IMR-90 (cell line): ENCODE measurements around the gene ZFYVE28. TPM values are rescaled to one million over a fixed set of nuclear protein-coding genes. Genes with fewer than 3 reads are reported as not detected.

ENCODE experiments used
- ATAC-seq: fragments of 200-7000 bp; cut with Tn5 transposase; 2 replicates; pipeline ENCODE4 v1.9.1; 2020; ENCODE audit warnings: low read depth, mild to moderate bottlenecking, moderate library complexity
- BruUV-seq: library from RNA; stranded (reverse); fragments of 400-500 nt; replicated peaks from 2 replicates; lab custom pipeline; 2021; lab: Mats Ljungman, UMichigan
- CTCF ChIA-PET: fragments of 300-600 bp; formaldehyde crosslinking; extraction: SDS; loops from one replicate; lab custom pipeline; 2021; ENCODE audit warnings: antibody characterized with exemption; lab: Yijun Ruan, JAX
- POLR2A ChIA-PET: fragments of 300-600 bp; sonication (Branson Sonifier 250); formaldehyde crosslinking; loops from one replicate; lab custom pipeline; 2022; ENCODE audit warnings: antibody characterized with exemption; ENCODE audit not compliant: unreplicated experiment; lab: Charles Lee
- DNase-seq: peaks from one replicate; pipeline ENCODE4 v3.0.0; 2013
- H2AFZ ChIP-seq: replicated peaks from 2 replicates; pipeline ENCODE3; 2013; ENCODE audit warnings: low read length, mild to moderate bottlenecking; ENCODE audit not compliant: poor library complexity
- H2AK5ac ChIP-seq: 2 replicates; pipeline ENCODE4 v1.6.1; 2013; ENCODE audit warnings: low read depth, low read length, inconsistent platforms
- H2AK9ac ChIP-seq: replicated peaks from 2 replicates; pipeline ENCODE3; 2013; ENCODE audit warnings: mild to moderate bottlenecking, low read depth, low read length, moderate library complexity; ENCODE audit not compliant: poor library complexity
- H2BK120ac ChIP-seq: 2 replicates; pipeline ENCODE4 v1.6.1; 2013; ENCODE audit warnings: low read depth, low read length, inconsistent platforms
- H2BK15ac ChIP-seq: 3 replicates; pipeline ENCODE4 v1.6.1; 2013; ENCODE audit warnings: low read depth, low read length, inconsistent platforms
- H2BK20ac ChIP-seq: 2 replicates; pipeline ENCODE4 v1.6.1; 2013; ENCODE audit warnings: low read depth, mild to moderate bottlenecking, inconsistent platforms, low read length, moderate library complexity
- H2BK5ac ChIP-seq: 2 replicates; pipeline ENCODE4 v1.6.1; 2013; ENCODE audit warnings: mild to moderate bottlenecking, low read depth, low read length, inconsistent platforms; ENCODE audit not compliant: poor library complexity, severe bottlenecking
- H3K14ac ChIP-seq: replicated peaks from 2 replicates; pipeline ENCODE4 v1.6.1; 2013; ENCODE audit warnings: low read depth, low read length, inconsistent platforms
- H3K18ac ChIP-seq: 2 replicates; pipeline ENCODE4 v1.6.1; 2013; ENCODE audit warnings: low read depth, low read length, control low read depth
- H3K23ac ChIP-seq: 2 replicates; pipeline ENCODE4 v1.6.1; 2013; ENCODE audit warnings: low read depth, low read length, inconsistent platforms
- H3K27ac ChIP-seq: 2 replicates; pipeline ENCODE4 v1.5.1; 2013; ENCODE audit warnings: mild to moderate bottlenecking, control low read depth, low read length; ENCODE audit not compliant: insufficient read depth
- H3K27me3 ChIP-seq: 2 replicates; pipeline ENCODE4 v1.6.1; 2013; ENCODE audit warnings: low read length; ENCODE audit not compliant: control insufficient read depth, insufficient read depth
- H3K36me3 ChIP-seq: 2 replicates; pipeline ENCODE4 v1.6.1; 2013; ENCODE audit warnings: low read length, mixed read lengths; ENCODE audit not compliant: control insufficient read depth, insufficient read depth
- H3K4ac ChIP-seq: 2 replicates; pipeline ENCODE4 v1.6.1; 2013; ENCODE audit warnings: low read depth, low read length, inconsistent platforms
- H3K4me1 ChIP-seq: 2 replicates; pipeline ENCODE4 v1.6.1; 2013; ENCODE audit warnings: low read length, mixed read lengths; ENCODE audit not compliant: control insufficient read depth, insufficient read depth
- H3K4me2 ChIP-seq: 2 replicates; pipeline ENCODE4 v1.6.1; 2013; ENCODE audit warnings: low read depth, mild to moderate bottlenecking, control low read depth, low read length, moderate library complexity
- H3K4me3 ChIP-seq: 2 replicates; pipeline ENCODE4 v1.5.1; 2013; ENCODE audit warnings: low read depth, mild to moderate bottlenecking, control low read depth, low read length, moderate library complexity; ENCODE audit not compliant: insufficient read depth
- H3K56ac ChIP-seq: 2 replicates; pipeline ENCODE4 v1.6.1; 2013; ENCODE audit warnings: low read length, inconsistent platforms; ENCODE audit not compliant: insufficient read depth; ENCODE audit errors: extremely low read depth
- H3K79me1 ChIP-seq, 2 experiments: 2 replicates each; pipeline ENCODE4 v1.6.1; 2013; ENCODE audit warnings: low read length in 2 of 2, inconsistent platforms in 1 of 2, low read depth in 1 of 2
- H3K9ac ChIP-seq: 2 replicates; pipeline ENCODE4 v1.6.1; 2013; ENCODE audit warnings: low read depth, low read length, control low read depth
- H3K9me1 ChIP-seq: 2 replicates; pipeline ENCODE4 v1.6.1; 2013; ENCODE audit warnings: low read length, inconsistent platforms; ENCODE audit not compliant: insufficient read depth
- H3K9me3 ChIP-seq: 2 replicates; pipeline ENCODE4 v1.6.1; 2013; ENCODE audit warnings: low read length; ENCODE audit not compliant: control insufficient read depth, insufficient read depth
- H4K20me1 ChIP-seq: 2 replicates; pipeline ENCODE4 v1.6.1; 2013; ENCODE audit warnings: low read length, inconsistent platforms; ENCODE audit not compliant: insufficient read depth
- H4K5ac ChIP-seq: 2 replicates; pipeline ENCODE4 v1.6.1; 2013; ENCODE audit warnings: mild to moderate bottlenecking, low read depth, low read length, control low read depth
- H4K8ac ChIP-seq, 2 experiments: 2 replicates each; pipeline ENCODE4 v1.6.1; 2013; ENCODE audit warnings: low read depth in 2 of 2, low read length in 2 of 2, control low read depth in 1 of 2, inconsistent platforms in 1 of 2
- H4K91ac ChIP-seq: 2 replicates; pipeline ENCODE4 v1.6.1; 2013; ENCODE audit warnings: low read depth, low read length, inconsistent platforms; ENCODE audit not compliant: insufficient read depth
- CEBPB ChIP-seq: IDR thresholded peaks from 2 replicates; pipeline ENCODE4 v1.6.1; 2012; ENCODE audit warnings: low read depth, low read length, improper control_type of control experiment
- FOS ChIP-seq: fragments of 150-350 bp; IDR thresholded peaks from 2 replicates; pipeline ENCODE4 v1.6.1; 2016; ENCODE audit warnings: low read depth, low read length
- MAFK ChIP-seq: IDR thresholded peaks from 2 replicates; pipeline ENCODE4 v1.6.1; 2012; ENCODE audit warnings: low read depth, low read length, improper control_type of control experiment
- RAD21 ChIP-seq: IDR thresholded peaks from 2 replicates; pipeline ENCODE4 v1.6.1; 2012; ENCODE audit warnings: low read length, improper control_type of control experiment
- RCOR1 ChIP-seq: IDR thresholded peaks from 2 replicates; pipeline ENCODE4 v1.6.1; 2012; ENCODE audit warnings: mild to moderate bottlenecking, low read length, improper control_type of control experiment; ENCODE audit not compliant: insufficient replicate concordance
- USF2 ChIP-seq: fragments of 150-350 bp; IDR thresholded peaks from 2 replicates; pipeline ENCODE4 v1.6.1; 2017; ENCODE audit warnings: mild to moderate bottlenecking, antibody characterized with exemption, low read length, low read depth
- WGBS, 2 experiments: methylation state at CpG; one replicate each; pipeline versions ENCODE4 v1.1.5 to v1.1.7; 2013; ENCODE audit warnings: missing lambda C conversion rate in 2 of 2; ENCODE audit not compliant: insufficient read length in 1 of 2; ENCODE audit errors: extremely low coverage in 2 of 2; 5-methylcytosine and 5-hydroxymethylcytosine counted together
- dilution Hi-C: fragments of 300-500 bp; cut with HindIII; formaldehyde crosslinking; loops from one replicate; pipeline ENCODE4 v1.14.3; 2018; ENCODE audit warnings: low sequenced_read_pairs; ENCODE audit not compliant: unreplicated experiment
- in situ Hi-C: fragments of 300-500 bp; cut with MboI; formaldehyde crosslinking; loops from 3 replicates; pipeline ENCODE4 v1.14.3; 2019; ENCODE audit warnings: low sequenced_read_pairs, inconsistent platforms, mixed read lengths
- intact Hi-C: fragments of 100-400 bp; cut with micrococcal nuclease; formaldehyde crosslinking; loops from 2 replicates; pipeline ENCODE4 v1.10.0; 2022
- polyA plus RNA-seq, 3 experiments: library from polyadenylated mRNA; depleted of rRNA; stranded (reverse); fragments of >200 nt; gene quantifications; 2 replicates each; pipeline ENCODE4 v1.2.3, GENCODE V29; 2012; ENCODE audit warnings: low replicate concordance in 1 of 3
- total RNA-seq: library from RNA; depleted of rRNA; stranded (reverse); fragments of >200 nt; gene quantifications from 2 replicates; pipeline ENCODE4 v1.2.3, GENCODE V29; 2012

The ZFYVE28 gene
- total and polyA plus RNA-seq, 2 of the 4 experiments (the other 2 are of a cell fraction) = 0.36 to 1.2 TPM

- no peak overlapping the region for H3K4me2 ChIP-seq
- no peaks in the 10 kb centered on the region; the same call in 1 of the 2 replicates for H4K20me1 ChIP-seq
- WGBS, 2 experiments = 86% methylated on average over 15 of the region's 24 CpGs; no CpG with 5 or more reads in 1 of the 2 experiments
- H2BK120ac ChIP-seq = no peak overlapping the region
- H3K79me1 ChIP-seq = no peaks in the 10 kb centered on the region
- ChIA-PET POLR2A (no interaction called here), CTCF (interaction anchor here (0.8 kb wide), 1 partner anchor 238 kb away, joined by 3 read pairs; no protein-coding TSS in a partner anchor)
- H3K27ac ChIP-seq = no peak overlapping the region
- H3K27me3 ChIP-seq = peaks cover 14% of the 10 kb centered on the region
- no peak overlapping the region for H4K91ac ChIP-seq
- H4K8ac ChIP-seq = no peak overlapping the region
- dilution Hi-C loops = no loop called here
- no peak overlapping the region for H2BK15ac ChIP-seq
- H2AK9ac ChIP-seq = peak overlapping the region; percentile 55
- H2AFZ ChIP-seq = no peak overlapping the region
- no peak overlapping the region for H2AK5ac ChIP-seq
- H3K14ac ChIP-seq = no peak overlapping the region
- intact Hi-C loops = no loop called here
- H2BK5ac ChIP-seq = no peak overlapping the region
- ATAC-seq (no peak), DNase-seq (no peak)
- H3K36me3 ChIP-seq = no peaks in the 10 kb centered on the region
- no peaks in the 10 kb centered on the region for H3K9me3 ChIP-seq
- no peak overlapping the region for H3K9ac ChIP-seq
- H3K56ac ChIP-seq = no peak overlapping the region
- H4K5ac ChIP-seq = no peak overlapping the region
- no peaks in the 10 kb centered on the region for H3K9me1 ChIP-seq
- no TSS peak for BruUV-seq
- TF ChIP-seq MAFK (no peak), RCOR1 (no peak), USF2 (no peak), CEBPB (no peak), FOS (no peak), RAD21 (no peak)
- H3K4me1 ChIP-seq = peaks cover 2% of the 10 kb centered on the region; the same call in 1 of the 2 replicates
- no peak overlapping the region for H3K23ac ChIP-seq
- in situ Hi-C loops = no loop called here
- H3K4me3 ChIP-seq = no peak overlapping the region
- H3K4ac ChIP-seq = no peak overlapping the region
- H3K18ac ChIP-seq = no peak overlapping the region
- H2BK20ac ChIP-seq = no peak overlapping the region
These were observed 39.2 kb upstream of the ZFYVE28 start for GRCh38 chr4:2457481-2458295.
